PFSK-1 (cell line): ENCODE measurements around the gene MTMR4.

Experiments used
- FOXP2 ChIP-seq: optimal IDR thresholded peaks from 2 replicates; pipeline ENCODE3; 2011; ENCODE audit warnings: borderline replicate concordance, control low read depth, inconsistent platforms; ENCODE audit not compliant: insufficient read depth; ENCODE audit errors: extremely low read length, extremely low read depth
- POLR2AphosphoS5 ChIP-seq: IDR thresholded peaks from 2 replicates; pipeline ENCODE4 v1.6.1; 2012; ENCODE audit warnings: low read depth, mild to moderate bottlenecking, control low read depth, low read length, moderate library complexity
- SIN3A ChIP-seq: IDR thresholded peaks from 2 replicates; pipeline ENCODE4 v1.6.1; 2012; ENCODE audit warnings: mild to moderate bottlenecking, low read length, moderate library complexity, borderline replicate concordance; ENCODE audit not compliant: insufficient read depth
- TAF1 ChIP-seq: IDR thresholded peaks from 2 replicates; pipeline ENCODE4 v1.6.1; 2012; ENCODE audit warnings: low read length, control low read depth, borderline replicate concordance; ENCODE audit not compliant: insufficient read depth
- TF ChIP-seq, protein P1 (sequence below), 2 experiments: IDR thresholded peaks; 2 replicates each; pipeline versions ENCODE4 v1.6.1 to v1.8.0; 2011 to 2012; ENCODE audit warnings: low read depth in 2 of 2, low read length in 2 of 2, control low read depth in 1 of 2, inconsistent platforms in 1 of 2, mild to moderate bottlenecking in 1 of 2, moderate library complexity in 1 of 2; ENCODE audit not compliant: insufficient read depth in 1 of 2

MTMR4 gene

DNA sequence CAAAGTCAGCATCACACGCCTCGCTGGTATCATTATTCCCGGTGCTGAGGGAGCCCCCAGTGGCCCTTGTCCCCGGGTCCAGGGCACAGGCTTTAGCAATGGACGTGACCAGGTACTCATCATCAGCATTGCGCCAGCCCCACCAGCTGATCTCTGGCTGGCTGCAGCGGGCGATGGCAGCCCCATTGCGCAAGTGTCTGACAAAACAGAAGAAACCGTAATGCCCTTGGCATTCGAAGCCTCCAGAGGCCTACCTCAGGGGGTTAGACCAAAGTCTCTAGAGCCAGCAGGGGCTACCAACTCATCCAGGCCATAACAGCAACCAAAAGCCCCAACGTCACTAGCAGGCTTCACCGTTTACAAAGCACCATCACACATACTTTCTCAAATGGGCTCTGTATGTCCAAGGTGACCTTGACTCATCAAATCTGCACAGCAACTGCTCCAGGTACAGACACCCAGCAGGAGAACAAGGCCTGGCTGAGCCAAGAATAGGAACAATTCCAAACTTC is 7.3 kb downstream of the MTMR4 start:
- TF ChIP-seq FOXP2 (no peak), TAF1 (no peak), POLR2AphosphoS5 (no peak), SIN3A (no peak)
- TF ChIP-seq, protein P1, sequence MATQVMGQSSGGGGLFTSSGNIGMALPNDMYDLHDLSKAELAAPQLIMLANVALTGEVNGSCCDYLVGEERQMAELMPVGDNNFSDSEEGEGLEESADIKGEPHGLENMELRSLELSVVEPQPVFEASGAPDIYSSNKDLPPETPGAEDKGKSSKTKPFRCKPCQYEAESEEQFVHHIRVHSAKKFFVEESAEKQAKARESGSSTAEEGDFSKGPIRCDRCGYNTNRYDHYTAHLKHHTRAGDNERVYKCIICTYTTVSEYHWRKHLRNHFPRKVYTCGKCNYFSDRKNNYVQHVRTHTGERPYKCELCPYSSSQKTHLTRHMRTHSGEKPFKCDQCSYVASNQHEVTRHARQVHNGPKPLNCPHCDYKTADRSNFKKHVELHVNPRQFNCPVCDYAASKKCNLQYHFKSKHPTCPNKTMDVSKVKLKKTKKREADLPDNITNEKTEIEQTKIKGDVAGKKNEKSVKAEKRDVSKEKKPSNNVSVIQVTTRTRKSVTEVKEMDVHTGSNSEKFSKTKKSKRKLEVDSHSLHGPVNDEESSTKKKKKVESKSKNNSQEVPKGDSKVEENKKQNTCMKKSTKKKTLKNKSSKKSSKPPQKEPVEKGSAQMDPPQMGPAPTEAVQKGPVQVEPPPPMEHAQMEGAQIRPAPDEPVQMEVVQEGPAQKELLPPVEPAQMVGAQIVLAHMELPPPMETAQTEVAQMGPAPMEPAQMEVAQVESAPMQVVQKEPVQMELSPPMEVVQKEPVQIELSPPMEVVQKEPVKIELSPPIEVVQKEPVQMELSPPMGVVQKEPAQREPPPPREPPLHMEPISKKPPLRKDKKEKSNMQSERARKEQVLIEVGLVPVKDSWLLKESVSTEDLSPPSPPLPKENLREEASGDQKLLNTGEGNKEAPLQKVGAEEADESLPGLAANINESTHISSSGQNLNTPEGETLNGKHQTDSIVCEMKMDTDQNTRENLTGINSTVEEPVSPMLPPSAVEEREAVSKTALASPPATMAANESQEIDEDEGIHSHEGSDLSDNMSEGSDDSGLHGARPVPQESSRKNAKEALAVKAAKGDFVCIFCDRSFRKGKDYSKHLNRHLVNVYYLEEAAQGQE (IDR thresholded peaks at IDR 0.05; ENCODE audit: insufficient read depth in 1 of 2, low read depth in 2 of 2, low read length in 2 of 2): no peak

DNA sequence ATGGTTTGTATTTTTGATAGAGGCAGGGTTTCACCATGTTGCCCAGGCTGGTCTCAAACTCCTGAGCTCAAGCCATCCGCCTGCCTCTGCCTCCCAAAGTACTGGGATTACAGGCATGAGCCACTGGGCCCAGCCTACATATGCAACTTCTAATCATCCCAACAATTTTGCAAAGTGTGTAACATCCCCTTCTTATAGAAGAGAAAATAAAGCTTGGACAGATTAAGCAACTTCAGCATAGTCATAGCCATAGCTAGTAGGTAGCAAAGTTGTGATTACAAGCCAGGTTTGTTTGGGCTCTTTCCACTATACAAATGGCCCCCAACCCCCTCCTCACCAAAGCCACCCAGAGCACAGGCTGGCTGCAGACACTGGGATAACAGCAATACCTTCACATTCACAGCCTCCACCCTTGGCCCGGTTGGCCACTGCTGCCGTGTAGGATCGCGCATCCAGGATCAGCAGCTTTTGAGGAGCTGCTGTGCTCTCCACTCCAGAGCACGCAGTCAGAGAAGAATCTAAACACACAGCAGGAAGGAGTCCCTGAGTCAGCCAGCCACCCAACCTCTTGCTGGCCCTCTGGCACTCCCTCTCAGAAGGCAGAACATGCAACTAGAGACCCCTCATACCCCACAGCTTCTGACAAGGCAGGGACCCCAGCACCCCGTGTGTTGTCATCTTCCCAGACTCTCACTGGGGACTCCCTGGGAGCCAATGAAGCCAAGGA is 7.9 kb downstream of the MTMR4 start:
- no peak for TF ChIP-seq FOXP2
- TF ChIP-seq POLR2AphosphoS5: no peak
- TF ChIP-seq TAF1: no peak
- no peak for TF ChIP-seq SIN3A
- TF ChIP-seq, protein P1 (IDR thresholded peaks at IDR 0.05; ENCODE audit: insufficient read depth in 1 of 2, low read depth in 2 of 2, low read length in 2 of 2): no peak

DNA sequence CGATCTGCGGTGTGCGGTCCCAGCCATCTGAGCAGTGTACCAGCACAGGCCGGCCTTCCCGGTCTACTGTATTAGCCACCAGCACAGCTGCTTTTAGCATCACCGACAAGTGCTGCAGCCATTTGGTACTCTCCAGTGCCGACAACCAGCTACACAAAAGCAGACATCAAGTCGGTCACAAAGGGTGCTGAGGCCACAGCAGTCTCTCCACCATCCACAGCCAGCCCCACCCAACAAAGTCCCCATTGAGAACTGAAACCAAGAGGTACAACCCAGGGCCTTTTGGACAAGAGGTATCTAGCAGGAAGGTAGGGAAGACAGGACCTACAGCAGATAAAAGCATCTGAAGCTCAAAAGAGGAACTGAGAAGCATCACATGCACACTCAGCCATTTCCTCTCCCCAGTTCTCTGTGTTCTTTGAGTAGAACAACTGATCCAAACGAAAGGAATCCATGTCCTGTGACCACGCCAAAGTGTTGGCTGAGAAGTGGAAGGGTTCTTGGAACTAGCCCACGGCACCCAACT is 9.5 kb downstream of the MTMR4 start:
- TF ChIP-seq, protein P1 (IDR thresholded peaks at IDR 0.05; ENCODE audit: insufficient read depth in 1 of 2, low read depth in 2 of 2, low read length in 2 of 2): no peak
- TF ChIP-seq TAF1 (no peak), FOXP2 (no peak), POLR2AphosphoS5 (no peak), SIN3A (no peak)

DNA sequence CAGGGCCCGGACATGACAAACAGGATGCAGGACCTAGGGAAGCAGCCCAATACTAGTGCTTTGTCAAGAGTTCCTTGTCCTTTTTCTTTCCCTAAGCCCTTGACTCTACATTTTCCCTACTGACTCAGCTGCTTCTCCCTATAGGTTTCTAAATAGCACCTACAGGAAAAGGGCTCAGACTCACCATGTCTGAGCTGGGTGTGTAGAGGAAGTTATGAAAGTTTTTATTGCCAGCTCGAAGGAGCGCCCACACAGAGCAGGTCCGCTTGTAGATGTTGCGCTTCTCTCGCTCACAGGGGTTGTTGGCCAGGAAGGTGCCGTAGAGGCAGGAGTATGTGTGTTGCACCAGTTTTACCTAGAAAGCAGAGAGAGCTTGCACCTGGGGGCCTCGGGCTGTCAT is 10.6 kb downstream of the MTMR4 start:
- TF ChIP-seq SIN3A (no peak), POLR2AphosphoS5 (no peak), TAF1 (no peak), FOXP2 (no peak)
- TF ChIP-seq, protein P1 (IDR thresholded peaks at IDR 0.05; ENCODE audit: insufficient read depth in 1 of 2, low read depth in 2 of 2, low read length in 2 of 2): no peak
